ENCODE results near the gene TCTN1. TPM values are rescaled to one million over a fixed set of nuclear protein-coding genes. Genes with fewer than 3 reads are reported as not detected.

Gene TCTN1
- total and polyA plus RNA-seq, 2 of the 13 experiments (the other 11 are each of a cell fraction or from before 2014, with no cell fraction given): 13.6 to 16.0 TPM

- Histone ChIP-seq H3K4me3 (replicated peaks in 1 of 3; ENCODE audit: insufficient read depth in 1 of 3, low read depth in 2 of 3, low read length in 3 of 3) (no peak overlapping the region), H3K27me3 (ENCODE audit: control insufficient read depth in 1 of 2, insufficient read depth in 2 of 2, low read length in 2 of 2) (no peaks in the 10 kb centered on the region), H4K20me1 (ENCODE audit: insufficient read depth, low read length) (no peaks in the 10 kb centered on the region), H3K79me2 (ENCODE audit: insufficient read depth, low read length) (no peaks in the 10 kb centered on the region), H3K27ac (ENCODE audit: extremely low read length, insufficient read depth, low read length) (no peak overlapping the region), H3K9ac (ENCODE audit: insufficient read depth, low read depth, low read length) (no peak overlapping the region), H3K9me3 (ENCODE audit: low read length) (no peaks in the 10 kb centered on the region), H3K36me3 (replicated peaks in 1 of 2; ENCODE audit: control insufficient read depth in 1 of 2, insufficient read depth in 2 of 2, low read length in 2 of 2) (no peaks in the 10 kb centered on the region), H2AFZ (ENCODE audit: low read length) (no peak overlapping the region), H3K4me1 (ENCODE audit: insufficient read depth, low read length) (peaks cover 44% of the 10 kb centered on the region), H3K4me2 (ENCODE audit: low read depth, low read length) (no peak overlapping the region)
- 90% methylated on average over 1 of the region's 1 CpG for WGBS (ENCODE audit: low lambda C conversion rate)
- BruUV-seq (replicated peaks): no TSS peak
- ATAC-seq (no peak), FAIRE-seq (no peak), DNase-seq (ENCODE audit: low spot score) (no peak)
- CTCF ChIA-PET (ENCODE audit: low intra/inter-chr PET ratio, low total read pairs): no interaction called here
- POLR2A ChIA-PET: interaction anchor here (2.8 kb wide), 2 partner anchors 9 to 15 kb away, joined by 11 to 15 read pairs; no protein-coding TSS in a partner anchor
- in situ Hi-C loops (cut with HindIII; ENCODE audit: extremely low pct_ligation_motif_present, low pct_unique_long_range_greater_than_20kb) (loop anchor here (5.0 to 25.0 kb wide), 2 partner anchors 33 to 478 kb away; partner anchors contain the start of gene IFT81), intact Hi-C loops (cut with micrococcal nuclease; ENCODE audit: unreplicated experiment) (no loop called here)
- no peak for TF ChIP-seq PREB (CRISPR knock-in tag; IDR thresholded peaks at IDR 0.05)
- TF ChIP-seq TFDP1 (CRISPR knock-in tag; IDR thresholded peaks at IDR 0.05; ENCODE audit: borderline replicate concordance): no peak
- TF ChIP-seq MAZ (IDR thresholded peaks at IDR 0.05; ENCODE audit: borderline replicate concordance, low read depth, low read length): no peak
- no peak for TF ChIP-seq MAZ (CRISPR knock-in tag; IDR thresholded peaks at IDR 0.05; ENCODE audit: low read depth)
Observed at GRCh38 chr12:110590059-110590458, 23.9 kb upstream of the TCTN1 start.

- intact Hi-C loops (cut with micrococcal nuclease; ENCODE audit: unreplicated experiment): loop anchor here (1.0 kb wide), 1 partner anchor 16 kb away; no protein-coding TSS in a partner anchor
- Histone ChIP-seq H3K9me3 (ENCODE audit: low read length) (no peaks in the 10 kb centered on the region), H3K27ac (ENCODE audit: extremely low read length, insufficient read depth, low read length) (peak overlapping the region; percentile 80), H3K27me3 (ENCODE audit: control insufficient read depth in 1 of 2, insufficient read depth in 2 of 2, low read length in 2 of 2) (no peaks in the 10 kb centered on the region), H3K4me1 (ENCODE audit: insufficient read depth, low read length) (peaks cover 36% of the 10 kb centered on the region), H3K36me3 (replicated peaks in 1 of 2; ENCODE audit: control insufficient read depth in 1 of 2, insufficient read depth in 2 of 2, low read length in 2 of 2) (no peaks in the 10 kb centered on the region), H3K4me3 (replicated peaks in 1 of 3; ENCODE audit: insufficient read depth in 1 of 3, low read depth in 2 of 3, low read length in 3 of 3) (peak overlapping the region in 1 of 3 experiments; percentile 52; a peak in 1 of 6 replicates), H3K4me2 (ENCODE audit: low read depth, low read length) (peak overlapping the region; percentile 76), H3K79me2 (ENCODE audit: insufficient read depth, low read length) (no peaks in the 10 kb centered on the region), H2AFZ (ENCODE audit: low read length) (no peak overlapping the region), H4K20me1 (ENCODE audit: insufficient read depth, low read length) (no peaks in the 10 kb centered on the region), H3K9ac (ENCODE audit: insufficient read depth, low read depth, low read length) (peak overlapping the region; percentile 27)
- in situ Hi-C loops (cut with HindIII; ENCODE audit: extremely low pct_ligation_motif_present, low pct_unique_long_range_greater_than_20kb): loop anchor here (5.0 to 25.0 kb wide), 2 partner anchors 34 to 479 kb away; partner anchors contain the start of gene IFT81
- FAIRE-seq (no peak), ATAC-seq (peak; percentile 31; the same call in 2 of the 3 replicates), DNase-seq (ENCODE audit: low spot score) (peak; percentile 70)
- 8% methylated on average over 3 of the region's 3 CpGs for WGBS (ENCODE audit: low lambda C conversion rate)
- CTCF ChIA-PET (ENCODE audit: low intra/inter-chr PET ratio, low total read pairs): no interaction called here
- BruUV-seq (replicated peaks): no TSS peak
- POLR2A ChIA-PET: interaction anchor here (1.5 to 2.8 kb wide), 4 partner anchors 9 to 25 kb away, joined by 4 to 15 read pairs (median 8); no protein-coding TSS in a partner anchor
- TF ChIP-seq USF2 (IDR thresholded peaks at IDR 0.05; ENCODE audit: low read depth, low read length) (peak; percentile 87), USF2 (CRISPR knock-in tag; IDR thresholded peaks at IDR 0.05; ENCODE audit: borderline replicate concordance) (peak; percentile 48; the same call in 1 of the 2 replicates), LCORL (IDR thresholded peaks at IDR 0.05) (0 out of 2 replicates have a peak, but pooled peaks have one; percentile 37), LCORL (CRISPR knock-in tag; IDR thresholded peaks at IDR 0.05) (no peak), ZNF136 (CRISPR knock-in tag; IDR thresholded peaks at IDR 0.05; ENCODE audit: low read depth) (no peak), BHLHE40 (IDR thresholded peaks at IDR 0.05; ENCODE audit: low read length) (peak; percentile 29; the same call in 1 of the 2 replicates), RAD51 (IDR thresholded peaks at IDR 0.05; ENCODE audit: borderline replicate concordance) (peak; percentile 93), MNT (IDR thresholded peaks at IDR 0.05) (no peak)
Observed at GRCh38 chr12:110590806-110591326, 23.1 kb upstream of the TCTN1 start.
